ENCODE results near the gene NIF3L1.
A peak's percentile ranks its signal among the peaks of the same experiment; 100 is the strongest.
"Not testable (repeated sequence)": the region's sequence is repeated elsewhere in the genome, so short reads cannot be mapped to it uniquely, and the experiment has no call there.

NIF3L1 gene

GRCh38 chr2:200871151-200871550 is 18.0 kb upstream of the NIF3L1 start:
- no peak for DNase-seq (ENCODE audit: low read depth in 2 of 3, low spot score in 2 of 3)

- no peak for DNase-seq (ENCODE audit: low read depth in 2 of 3, low spot score in 2 of 3)
Observed at GRCh38 chr2:200873560-200873959, 15.6 kb upstream of the NIF3L1 start.

- no peak for DNase-seq (ENCODE audit: low read depth in 2 of 3, low spot score in 2 of 3)
Observed at GRCh38 chr2:200877443-200877842, 11.7 kb upstream of the NIF3L1 start.

- DNase-seq (ENCODE audit: low read depth in 2 of 3, low spot score in 2 of 3) = no peak
Observed at GRCh38 chr2:200878289-200878880, 10.8 kb upstream of the NIF3L1 start.

GRCh38 chr2:200881715-200882249 is 7.4 kb upstream of the NIF3L1 start:
- DNase-seq (ENCODE audit: low read depth in 2 of 3, low spot score in 2 of 3) = not testable (repeated sequence)

- DNase-seq (ENCODE audit: low read depth in 2 of 3, low spot score in 2 of 3) = no peak
Observed at GRCh38 chr2:200899482-200899881, 10.3 kb downstream of the NIF3L1 start.

- peak in 1 of 3 experiments; percentile 31 for DNase-seq (ENCODE audit: low read depth in 2 of 3, low spot score in 2 of 3)
Observed at GRCh38 chr2:200901459-200902072, 12.4 kb downstream of the NIF3L1 start.

- DNase-seq (ENCODE audit: low read depth in 2 of 3, low spot score in 2 of 3) = peak in 1 of 3 experiments; percentile 17
Observed at GRCh38 chr2:200905618-200906296, 16.6 kb downstream of the NIF3L1 start.

- no peak for DNase-seq (ENCODE audit: low read depth in 2 of 3, low spot score in 2 of 3)
Observed at GRCh38 chr2:200909958-200910357, 20.8 kb downstream of the NIF3L1 start.

GRCh38 chr2:200913654-200914053 is 24.5 kb downstream of the NIF3L1 start:
- DNase-seq (ENCODE audit: low read depth in 2 of 3, low spot score in 2 of 3) = no peak

GRCh38 chr2:200922439-200922838 is 33.3 kb downstream of the NIF3L1 start:
- DNase-seq (ENCODE audit: low read depth in 2 of 3, low spot score in 2 of 3) = no peak

GRCh38 chr2:200929334-200930249 is 40.4 kb downstream of the NIF3L1 start:
- DNase-seq (ENCODE audit: low read depth in 2 of 3, low spot score in 2 of 3) = no peak

- no peak for DNase-seq (ENCODE audit: low read depth in 2 of 3, low spot score in 2 of 3)
Observed at GRCh38 chr2:200930947-200931626, 41.9 kb downstream of the NIF3L1 start.

- DNase-seq (ENCODE audit: low read depth in 2 of 3, low spot score in 2 of 3) = no peak
Observed at GRCh38 chr2:200939832-200940231, 50.7 kb downstream of the NIF3L1 start.

- DNase-seq (ENCODE audit: low read depth in 2 of 3, low spot score in 2 of 3) = no peak
Observed at GRCh38 chr2:200943527-200944105, 54.4 kb downstream of the NIF3L1 start.

GRCh38 chr2:200944467-200945394 is 55.6 kb downstream of the NIF3L1 start:
- peak; percentile 6 to 36 (median 35) for DNase-seq (ENCODE audit: low read depth in 2 of 3, low spot score in 2 of 3)

- no peak for DNase-seq (ENCODE audit: low read depth in 2 of 3, low spot score in 2 of 3)
Observed at GRCh38 chr2:200945395-200945729, 56.2 kb downstream of the NIF3L1 start.

- DNase-seq (ENCODE audit: low read depth in 2 of 3, low spot score in 2 of 3) = no peak
Observed at GRCh38 chr2:200950378-200950777, 61.2 kb downstream of the NIF3L1 start.
